HG03139 (cell line): Measurements from ENCODE around the gene OR4N5.

ENCODE experiments used
- ATAC-seq: cut with Tn5 transposase; IDR thresholded peaks from one replicate; pipeline ENCODE4 v1.9.1; 2021; ENCODE audit not compliant: unreplicated experiment

OR4N5 gene

DNA sequence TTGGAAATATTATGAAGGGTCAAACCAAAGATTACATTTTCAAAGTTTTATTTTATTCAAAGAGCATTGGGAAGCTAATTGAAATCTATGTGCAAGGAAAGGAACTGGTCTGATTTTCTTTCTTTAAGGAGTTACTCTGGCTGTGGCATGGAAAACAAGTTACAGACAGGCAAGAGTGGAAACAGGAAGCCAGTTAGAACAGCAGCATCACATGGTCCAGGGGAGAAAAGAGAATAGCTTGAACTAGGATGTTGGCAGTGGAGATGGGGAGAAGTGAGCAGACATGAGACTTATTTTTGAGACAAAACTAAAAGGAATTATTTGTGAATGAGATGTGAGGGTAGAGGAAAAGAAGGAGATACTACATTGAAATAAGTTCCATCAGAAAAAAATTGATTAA is 55.5 kb downstream of the OR4N5 start:
- ATAC-seq: no peak
